ENCODE data around the gene GNMT. TPM values are rescaled to one million over a fixed set of nuclear protein-coding genes. Genes with fewer than 3 reads are reported as not detected.
A peak's percentile ranks its signal among the peaks of the same experiment; 100 is the strongest.

Gene GNMT
- polyA plus RNA-seq, 2 of the 4 experiments (the other 2 are of a cell fraction), result 0.12 to 0.23 TPM

GRCh38 chr6:42969431-42969830, 8.9 kb downstream of the GNMT start (continued):
- TF ChIP-seq HDAC2 (IDR thresholded peaks at IDR 0.05), result no peak

- 91% methylated on average over 4 of the region's 4 CpGs for WGBS (ENCODE audit: missing lambda C conversion rate)
- no peak overlapping the region for H3K4me3 ChIP-seq
- DNase-seq (ENCODE audit: low read depth in 1 of 2, low spot score in 1 of 2) (no peak), FAIRE-seq (no peak), ATAC-seq (no peak)
- no peak overlapping the region for H3K4me2 ChIP-seq
- H3K27ac ChIP-seq, result 0 out of 6 replicates have a peak overlapping the region, but pooled peaks of 1 of the 2 experiments have one; percentile 21
- peaks cover 20% of the 10 kb centered on the region for H3K4me1 ChIP-seq
- ChIA-PET POLR2A (interaction anchor here (0.5 kb wide), 1 partner anchor 554 kb away, joined by 3 read pairs; no protein-coding TSS in a partner anchor), CTCF (interaction anchor here (0.7 to 1.5 kb wide), 3 partner anchors 9 to 174 kb away, joined by 3 to 4 read pairs (median 3); partner anchors contain the start of genes CNPY3 and PEX6)
- no peaks in the 10 kb centered on the region for H3K9me3 ChIP-seq
- TF ChIP-seq FOSB (CRISPR knock-in tag; IDR thresholded peaks at IDR 0.05) (no peak), HOXB13 (CRISPR knock-in tag; IDR thresholded peaks at IDR 0.05; ENCODE audit: low read depth) (no peak), CBX8 (IDR thresholded peaks at IDR 0.05) (no peak), RARB (CRISPR knock-in tag; IDR thresholded peaks at IDR 0.05) (no peak), JUN (IDR thresholded peaks at IDR 0.05) (no peak), EP300 (IDR thresholded peaks at IDR 0.05) (no peak), GATA3 (IDR thresholded peaks at IDR 0.05; ENCODE audit: borderline replicate concordance) (no peak), PHF8 (IDR thresholded peaks at IDR 0.05; ENCODE audit: borderline replicate concordance, low read depth) (no peak), SREBF2 (IDR thresholded peaks at IDR 0.05) (no peak), TP53 (CRISPR knock-in tag; IDR thresholded peaks at IDR 0.05) (no peak), CHD4 (IDR thresholded peaks at IDR 0.05; ENCODE audit: borderline replicate concordance) (no peak), E2F6 (IDR thresholded peaks at IDR 0.05; ENCODE audit: borderline replicate concordance, low read depth) (no peak), CEBPB (IDR thresholded peaks at IDR 0.05) (no peak), ESRRA (IDR thresholded peaks at IDR 0.05; ENCODE audit: borderline replicate concordance, low read length) (no peak), HEYL (CRISPR knock-in tag; IDR thresholded peaks at IDR 0.05) (no peak), TFCP2L1 (CRISPR knock-in tag; IDR thresholded peaks at IDR 0.05) (no peak)
- TF ChIP-seq, protein P1, sequence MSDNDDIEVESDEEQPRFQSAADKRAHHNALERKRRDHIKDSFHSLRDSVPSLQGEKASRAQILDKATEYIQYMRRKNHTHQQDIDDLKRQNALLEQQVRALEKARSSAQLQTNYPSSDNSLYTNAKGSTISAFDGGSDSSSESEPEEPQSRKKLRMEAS (IDR thresholded peaks at IDR 0.05), result no peak
Measured at GRCh38 chr6:42969934-42970333, 9.4 kb downstream of the GNMT start.

DNA sequence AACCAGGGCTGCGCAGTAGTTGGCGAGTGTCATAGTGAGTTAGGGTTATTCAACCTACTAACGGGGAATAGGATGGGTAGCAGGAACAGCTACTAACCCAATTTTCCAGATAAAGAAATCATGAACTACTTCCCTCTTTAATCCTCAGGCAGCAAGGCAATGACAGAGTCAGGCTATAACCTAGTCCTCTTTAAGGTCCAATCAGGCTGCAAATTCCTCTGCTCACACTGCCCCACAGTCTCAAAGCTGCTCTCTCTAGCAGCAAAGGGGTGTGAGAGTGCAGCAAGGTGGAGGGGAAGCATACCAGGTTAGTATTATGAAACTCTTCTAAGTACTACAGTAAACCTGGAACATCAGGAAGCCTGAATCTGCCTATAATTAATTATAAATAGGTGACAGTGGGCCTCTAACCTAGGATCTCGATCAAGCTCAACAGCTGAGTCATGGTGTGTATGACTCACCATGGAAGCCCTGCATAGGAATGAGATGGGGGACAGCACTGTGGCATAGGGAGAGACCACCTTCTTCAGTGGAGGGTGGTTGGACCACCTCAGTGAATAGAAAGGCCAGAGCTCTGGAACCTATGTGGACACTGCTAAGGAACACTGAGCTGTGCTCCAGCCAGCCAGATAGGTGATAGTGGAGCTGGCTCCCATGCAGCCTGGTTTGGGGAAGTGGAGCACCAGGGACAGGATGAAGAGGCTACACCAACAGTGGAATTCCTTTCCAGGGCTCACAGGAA, 10.5 kb downstream of the GNMT start:
- Histone ChIP-seq H3K27ac (peak overlapping the region; percentile 72 to 77), H3K4me1 (peaks cover 20% of the 10 kb centered on the region), H3K4me3 (no peak overlapping the region), H3K4me2 (peak overlapping the region; percentile 46), H3K9me3 (no peaks in the 10 kb centered on the region)
- ATAC-seq, result peak; percentile 68 to 73; a peak in 5 of 6 replicates
- DNase-seq (ENCODE audit: low read depth in 1 of 2, low spot score in 1 of 2), result peak in 1 of 2 experiments; percentile 13
- WGBS (ENCODE audit: missing lambda C conversion rate), result 69% methylated on average over 4 of the region's 4 CpGs
- no peak for TF ChIP-seq PHF8 (IDR thresholded peaks at IDR 0.05; ENCODE audit: borderline replicate concordance, low read depth)
- no peak for TF ChIP-seq HMGXB4 (CRISPR knock-in tag; IDR thresholded peaks at IDR 0.05; ENCODE audit: borderline replicate concordance)
- no peak for TF ChIP-seq RNF2 (IDR thresholded peaks at IDR 0.05; ENCODE audit: borderline replicate concordance, low read depth)
- TF ChIP-seq MAFK (IDR thresholded peaks at IDR 0.05; ENCODE audit: partially characterized antibody), result peak; percentile 3
- TF ChIP-seq FOSL2 (IDR thresholded peaks at IDR 0.05), result no peak
- peak; percentile 77 for TF ChIP-seq FOSL2 (CRISPR knock-in tag; IDR thresholded peaks at IDR 0.05)
- no peak for FAIRE-seq
- POLR2A ChIA-PET, result interaction anchor here (1.9 kb wide), 1 partner anchor 13 kb away, joined by 5 read pairs; the partner anchor contains the start of gene PPP2R5D
- CTCF ChIA-PET, result interaction anchor here (1.2 kb wide), 1 partner anchor 173 kb away, joined by 4 read pairs; no protein-coding TSS in a partner anchor

All from A549 (cell line).